ENCODE measurements around the gene TMPRSS6. TPM values are rescaled to one million over a fixed set of nuclear protein-coding genes. Genes with fewer than 3 reads are reported as not detected.

Gene TMPRSS6
- total and polyA plus RNA-seq, 2 of the 8 experiments (the other 6 are each of a cell fraction or from before 2014, with no cell fraction given): 0.02 TPM; not detected in 1

GRCh38 chr22:37053310-37054055 lies 56.0 kb downstream of the TMPRSS6 start (continued):
- TF ChIP-seq EP300 (IDR thresholded peaks at IDR 0.05; ENCODE audit: borderline replicate concordance in 1 of 2, low read depth in 2 of 2, low read length in 2 of 2) (no peak), SUZ12 (IDR thresholded peaks at IDR 0.05; ENCODE audit: low read length) (no peak), CTCF (IDR thresholded peaks at IDR 0.05; ENCODE audit: control extremely low read depth in 1 of 3, insufficient read depth in 1 of 3, low read depth in 1 of 3, low read length in 3 of 3) (no peak)
